Measurements from ENCODE around the gene ATP13A3.

GRCh38 chr3:194380326-194380725 lies 106.5 kb downstream of the ATP13A3 start:
- no peak for TF ChIP-seq CTCF (IDR thresholded peaks at IDR 0.05)
- TF ChIP-seq EP300 (IDR thresholded peaks at IDR 0.05) = no peak
- TF ChIP-seq POLR2AphosphoS5 (IDR thresholded peaks at IDR 0.05) = no peak

Data from gastroesophageal sphincter (tissue), 3 donors.